ENCODE data around the gene TRIM8.
"Not testable (repeated sequence)": the region's sequence is repeated elsewhere in the genome, so short reads cannot be mapped to it uniquely, and the experiment has no call there.

Gene TRIM8

GRCh38 chr10:102667411-102667810 is 23.1 kb downstream of the TRIM8 start:
- not testable (repeated sequence) for H3K27me3 ChIP-seq (ENCODE audit: insufficient read depth, low read length); H2AFZ ChIP-seq (ENCODE audit: low read depth, low read length); H3K36me3 ChIP-seq (ENCODE audit: insufficient read depth, low read length); H3K9me3 ChIP-seq (ENCODE audit: low read length); H3K4me3 ChIP-seq (ENCODE audit: low read length)
- peaks cover 39% of the 10 kb centered on the region for H3K4me1 ChIP-seq (ENCODE audit: insufficient read depth, low read length)

GRCh38 chr10:102668326-102669107 is 24.2 kb downstream of the TRIM8 start:
- Histone ChIP-seq H2AFZ (ENCODE audit: low read depth, low read length) (no peak overlapping the region), H3K9me3 (ENCODE audit: low read length) (no peaks in the 10 kb centered on the region), H3K4me3 (ENCODE audit: low read length) (no peak overlapping the region), H3K36me3 (ENCODE audit: insufficient read depth, low read length) (no peaks in the 10 kb centered on the region), H3K4me1 (ENCODE audit: insufficient read depth, low read length) (peaks cover 49% of the 10 kb centered on the region), H3K27me3 (ENCODE audit: insufficient read depth, low read length) (no peaks in the 10 kb centered on the region)

- Histone ChIP-seq H3K36me3 (ENCODE audit: insufficient read depth, low read length) (no peaks in the 10 kb centered on the region), H3K27me3 (ENCODE audit: insufficient read depth, low read length) (no peaks in the 10 kb centered on the region), H3K4me3 (ENCODE audit: low read length) (no peak overlapping the region), H3K9me3 (ENCODE audit: low read length) (no peaks in the 10 kb centered on the region), H3K4me1 (ENCODE audit: insufficient read depth, low read length) (peaks cover 55% of the 10 kb centered on the region), H2AFZ (ENCODE audit: low read depth, low read length) (no peak overlapping the region)
Observed at GRCh38 chr10:102669206-102670064, 25.2 kb downstream of the TRIM8 start.

GRCh38 chr10:102670065-102670670 is 25.9 kb downstream of the TRIM8 start:
- peaks cover 63% of the 10 kb centered on the region for H3K4me1 ChIP-seq (ENCODE audit: insufficient read depth, low read length)
- no peak overlapping the region for H2AFZ ChIP-seq (ENCODE audit: low read depth, low read length)
- H3K36me3 ChIP-seq (ENCODE audit: insufficient read depth, low read length): no peaks in the 10 kb centered on the region
- no peaks in the 10 kb centered on the region for H3K27me3 ChIP-seq (ENCODE audit: insufficient read depth, low read length)
- H3K4me3 ChIP-seq (ENCODE audit: low read length): no peak overlapping the region
- H3K9me3 ChIP-seq (ENCODE audit: low read length): no peaks in the 10 kb centered on the region

- Histone ChIP-seq H3K4me1 (ENCODE audit: insufficient read depth, low read length) (peaks cover 70% of the 10 kb centered on the region), H3K4me3 (ENCODE audit: low read length) (no peak overlapping the region)
Observed at GRCh38 chr10:102670871-102671434, 26.7 kb downstream of the TRIM8 start.

GRCh38 chr10:102673236-102673818 is 29.0 kb downstream of the TRIM8 start:
- Histone ChIP-seq H3K27me3 (ENCODE audit: insufficient read depth, low read length) (no peaks in the 10 kb centered on the region), H3K4me1 (ENCODE audit: insufficient read depth, low read length) (peaks cover 83% of the 10 kb centered on the region), H3K4me3 (ENCODE audit: low read length) (peak overlapping the region; percentile 35), H3K36me3 (ENCODE audit: insufficient read depth, low read length) (no peaks in the 10 kb centered on the region), H3K9me3 (ENCODE audit: low read length) (no peaks in the 10 kb centered on the region), H2AFZ (ENCODE audit: low read depth, low read length) (peak overlapping the region; percentile 8)

More at GRCh38 chr10:102670871-102671434, 26.7 kb downstream of the TRIM8 start:
- no peaks in the 10 kb centered on the region for H3K36me3 ChIP-seq (ENCODE audit: insufficient read depth, low read length)
- H3K27me3 ChIP-seq (ENCODE audit: insufficient read depth, low read length): no peaks in the 10 kb centered on the region
- H3K9me3 ChIP-seq (ENCODE audit: low read length): no peaks in the 10 kb centered on the region
- no peak overlapping the region for H2AFZ ChIP-seq (ENCODE audit: low read depth, low read length)

- Histone ChIP-seq H2AFZ (ENCODE audit: low read depth, low read length) (peak overlapping the region; percentile 8), H3K4me1 (ENCODE audit: insufficient read depth, low read length) (peaks cover 84% of the 10 kb centered on the region), H3K9me3 (ENCODE audit: low read length) (no peaks in the 10 kb centered on the region), H3K36me3 (ENCODE audit: insufficient read depth, low read length) (no peaks in the 10 kb centered on the region), H3K27me3 (ENCODE audit: insufficient read depth, low read length) (no peaks in the 10 kb centered on the region), H3K4me3 (ENCODE audit: low read length) (peak overlapping the region; percentile 35)
Observed at GRCh38 chr10:102673819-102674511, 29.7 kb downstream of the TRIM8 start.

GRCh38 chr10:102674566-102674965 is 30.3 kb downstream of the TRIM8 start:
- Histone ChIP-seq H3K4me3 (ENCODE audit: low read length) (peak overlapping the region; percentile 35), H3K36me3 (ENCODE audit: insufficient read depth, low read length) (no peaks in the 10 kb centered on the region), H3K9me3 (ENCODE audit: low read length) (no peaks in the 10 kb centered on the region), H2AFZ (ENCODE audit: low read depth, low read length) (no peak overlapping the region), H3K27me3 (ENCODE audit: insufficient read depth, low read length) (no peaks in the 10 kb centered on the region), H3K4me1 (ENCODE audit: insufficient read depth, low read length) (peaks cover 84% of the 10 kb centered on the region)

GRCh38 chr10:102675011-102675665 is 30.9 kb downstream of the TRIM8 start:
- no peaks in the 10 kb centered on the region for H3K27me3 ChIP-seq (ENCODE audit: insufficient read depth, low read length)
- H3K9me3 ChIP-seq (ENCODE audit: low read length): no peaks in the 10 kb centered on the region
- H3K4me1 ChIP-seq (ENCODE audit: insufficient read depth, low read length): peaks cover 81% of the 10 kb centered on the region
- H2AFZ ChIP-seq (ENCODE audit: low read depth, low read length): no peak overlapping the region
- H3K36me3 ChIP-seq (ENCODE audit: insufficient read depth, low read length): no peaks in the 10 kb centered on the region
- H3K4me3 ChIP-seq (ENCODE audit: low read length): peak overlapping the region; percentile 31

GRCh38 chr10:102675666-102676533 is 31.6 kb downstream of the TRIM8 start:
- peaks cover 2% of the 10 kb centered on the region for H3K36me3 ChIP-seq (ENCODE audit: insufficient read depth, low read length)
- H3K27me3 ChIP-seq (ENCODE audit: insufficient read depth, low read length): no peaks in the 10 kb centered on the region
- H3K4me3 ChIP-seq (ENCODE audit: low read length): peak overlapping the region; percentile 31
- H2AFZ ChIP-seq (ENCODE audit: low read depth, low read length): no peak overlapping the region
- H3K4me1 ChIP-seq (ENCODE audit: insufficient read depth, low read length): peaks cover 74% of the 10 kb centered on the region
- H3K9me3 ChIP-seq (ENCODE audit: low read length): no peaks in the 10 kb centered on the region

GRCh38 chr10:102676534-102677315 is 32.4 kb downstream of the TRIM8 start:
- H3K4me1 ChIP-seq (ENCODE audit: insufficient read depth, low read length): peaks cover 73% of the 10 kb centered on the region
- H3K9me3 ChIP-seq (ENCODE audit: low read length): peaks cover 4% of the 10 kb centered on the region
- peaks cover 7% of the 10 kb centered on the region for H3K36me3 ChIP-seq (ENCODE audit: insufficient read depth, low read length)
- no peak overlapping the region for H2AFZ ChIP-seq (ENCODE audit: low read depth, low read length)
- peak overlapping the region; percentile 31 for H3K4me3 ChIP-seq (ENCODE audit: low read length)
- H3K27me3 ChIP-seq (ENCODE audit: insufficient read depth, low read length): no peaks in the 10 kb centered on the region
